B cell (primary cell): ENCODE data around the gene NFYC. TPM values are rescaled to one million over a fixed set of nuclear protein-coding genes. Genes with fewer than 3 reads are reported as not detected.
A peak's percentile ranks its signal among the peaks of the same experiment; 100 is the strongest.

Experiments
- ATAC-seq: fragments of 200-7000 bp; cut with Tn5 transposase; one replicate; pipeline ENCODE4 v1.10.0; 2021; ENCODE audit warnings: low read depth, mild to moderate bottlenecking, moderate number of reproducible peaks, moderate library complexity
- CTCF ChIA-PET: fragments of 350-600 bp; sonication (Branson Sonifier 250); formaldehyde crosslinking; loops from one replicate; lab custom pipeline; 2021; ENCODE audit warnings: antibody characterized with exemption, inconsistent platforms; lab: Charles Lee
- POLR2A ChIA-PET: fragments of 350-600 bp; sonication (Branson Sonifier 250); formaldehyde crosslinking; loops from one replicate; lab custom pipeline; 2021; ENCODE audit warnings: antibody characterized with exemption; lab: Charles Lee
- DNase-seq: peaks from one replicate; pipeline ENCODE4 v3.0.0; 2013
- H2AFZ ChIP-seq: 2 replicates; pipeline ENCODE4 v1.6.1; 2012; ENCODE audit warnings: mild to moderate bottlenecking, low read depth, low read length; ENCODE audit not compliant: insufficient read depth, poor library complexity, severe bottlenecking
- H3K27ac ChIP-seq, 2 donors: 1 replicate in 1 of 2; 2 replicates in 1 of 2; pipeline ENCODE4 v1.5.1; 2012 to 2013; ENCODE audit warnings: low read length in 2 of 2, mild to moderate bottlenecking in 2 of 2, moderate library complexity in 1 of 2
- H3K27me3 ChIP-seq, 4 experiments: fragments of 200-600 bp in 1 of 4; sonication (generic) in 1 of 4; replicated peaks in 1 of 4; 1 replicate in 2 of 4; 2 replicates in 2 of 4; pipeline versions ENCODE4 v1.6.1 to v1.7.0; 2013 to 2016; ENCODE audit warnings: low read length in 3 of 4, mild to moderate bottlenecking in 2 of 4, mixed read lengths in 1 of 4, moderate library complexity in 1 of 4; ENCODE audit not compliant: insufficient read depth in 4 of 4, control insufficient read depth in 3 of 4; ENCODE audit errors: control extremely low read depth in 1 of 4
- H3K36me3 ChIP-seq, 2 experiments: replicated peaks in 1 of 2; 1 replicate in 1 of 2; 2 replicates in 1 of 2; pipeline versions ENCODE4 v1.6.1 to v1.7.1; 2013; ENCODE audit warnings: low read length in 1 of 2; ENCODE audit not compliant: insufficient read depth in 2 of 2, control insufficient read depth in 1 of 2; ENCODE audit errors: control extremely low read depth in 1 of 2, extremely low read depth in 1 of 2
- H3K4me1 ChIP-seq, 2 donors: fragments of 200-600 bp in 1 of 2; sonication (generic) in 1 of 2; 1 replicate in 1 of 2; 2 replicates in 1 of 2; pipeline versions ENCODE4 v1.5.1 to v1.6.1; 2013 to 2017; ENCODE audit warnings: low read length in 2 of 2; ENCODE audit not compliant: control insufficient read depth in 2 of 2, insufficient read depth in 2 of 2
- H3K4me2 ChIP-seq: replicated peaks from 2 replicates; pipeline ENCODE3; 2012; ENCODE audit warnings: mild to moderate bottlenecking, low read depth, low read length; ENCODE audit not compliant: poor library complexity, severe bottlenecking
- H3K4me3 ChIP-seq, 5 experiments: fragments of 200-600 bp in 1 of 5; sonication (generic) in 1 of 5; 1 replicate in 3 of 5; 2 replicates in 2 of 5; pipeline versions ENCODE4 v1.5.1 to v1.7.0; 2011 to 2016; ENCODE audit warnings: low read length in 4 of 5, mild to moderate bottlenecking in 4 of 5, low read depth in 2 of 5, control low read depth in 1 of 5, moderate library complexity in 1 of 5; ENCODE audit not compliant: insufficient read depth in 1 of 5; ENCODE audit errors: control extremely low read depth in 1 of 5, extremely low read depth in 1 of 5
- H3K79me2 ChIP-seq: fragments of 200-600 bp; sonication (generic); one replicate; pipeline ENCODE4 v1.6.0; 2016; ENCODE audit warnings: low read length; ENCODE audit not compliant: control insufficient read depth, insufficient read depth
- H3K9ac ChIP-seq: fragments of 200-600 bp; sonication (generic); 2 replicates; pipeline ENCODE4 v1.6.1; 2017; ENCODE audit warnings: mild to moderate bottlenecking, low read length, moderate library complexity
- H3K9me3 ChIP-seq, 3 donors: one replicate each; pipeline versions ENCODE4 v1.6.1 to v1.7.1; 2013; ENCODE audit warnings: low read length in 2 of 3; ENCODE audit not compliant: control insufficient read depth in 2 of 3, insufficient read depth in 1 of 3; ENCODE audit errors: control extremely low read depth in 1 of 3
- H4K20me1 ChIP-seq: 2 replicates; pipeline ENCODE4 v1.6.0; 2012; ENCODE audit warnings: mild to moderate bottlenecking, low read length; ENCODE audit not compliant: insufficient read depth, control insufficient read depth, poor library complexity, severe bottlenecking
- H3K27ac Mint-ChIP-seq: one replicate; pipeline ENCODE4 v1.8.0; 2021; ENCODE audit warnings: mixed read lengths
- H3K27me3 Mint-ChIP-seq: one replicate; pipeline ENCODE4 v1.8.0; 2021; ENCODE audit warnings: mixed read lengths
- H3K4me1 Mint-ChIP-seq: one replicate; pipeline ENCODE4 v1.8.0; 2021; ENCODE audit warnings: mixed read lengths
- H3K4me3 Mint-ChIP-seq: one replicate; pipeline ENCODE4 v1.8.0; 2021; ENCODE audit warnings: mixed read lengths
- H3K9me3 Mint-ChIP-seq: one replicate; pipeline ENCODE4 v1.8.0; 2022; ENCODE audit warnings: mixed read lengths; ENCODE audit not compliant: insufficient read depth
- EZH2 ChIP-seq: IDR thresholded peaks from 2 replicates; pipeline ENCODE4 v1.6.1; 2012; ENCODE audit warnings: borderline replicate concordance, low read depth, mild to moderate bottlenecking, moderate library complexity, low read length; ENCODE audit not compliant: insufficient read depth, poor library complexity, severe bottlenecking
- WGBS: methylation state at CpG from one replicate; pipeline ENCODE4 v1.1.5; 2013; ENCODE audit warnings: missing lambda C conversion rate; ENCODE audit not compliant: insufficient coverage; 5-methylcytosine and 5-hydroxymethylcytosine counted together
- intact Hi-C: fragments of 100-400 bp; cut with micrococcal nuclease; formaldehyde crosslinking; loops from one replicate; pipeline ENCODE4 v1.10.0; 2022
- polyA plus RNA-seq: library from polyadenylated mRNA; depleted of rRNA; stranded (reverse); fragments of >200 nt; gene quantifications from 2 replicates; pipeline ENCODE4 v1.2.3, GENCODE V29; 2012
- total RNA-seq, 2 donors: library from RNA; stranded (reverse); fragments of 120-200 nt in 1 of 2; gene quantifications; 1 replicate in 1 of 2; 2 replicates in 1 of 2; pipeline versions ENCODE4 v1.2.3 to v1.2.4, GENCODE V29; 2013 to 2022
- TF ChIP-seq, protein P1 (sequence below): fragments of 200-600 bp; IDR thresholded peaks from one replicate; pipeline ENCODE4 v1.8.0; 2022; ENCODE audit warnings: antibody characterized with exemption, mild to moderate bottlenecking

The NFYC gene
- total and polyA plus RNA-seq, 2 donors (not counting 1 experiment from before 2014, with no cell fraction given), result 88.7 to 123 TPM

DNA sequence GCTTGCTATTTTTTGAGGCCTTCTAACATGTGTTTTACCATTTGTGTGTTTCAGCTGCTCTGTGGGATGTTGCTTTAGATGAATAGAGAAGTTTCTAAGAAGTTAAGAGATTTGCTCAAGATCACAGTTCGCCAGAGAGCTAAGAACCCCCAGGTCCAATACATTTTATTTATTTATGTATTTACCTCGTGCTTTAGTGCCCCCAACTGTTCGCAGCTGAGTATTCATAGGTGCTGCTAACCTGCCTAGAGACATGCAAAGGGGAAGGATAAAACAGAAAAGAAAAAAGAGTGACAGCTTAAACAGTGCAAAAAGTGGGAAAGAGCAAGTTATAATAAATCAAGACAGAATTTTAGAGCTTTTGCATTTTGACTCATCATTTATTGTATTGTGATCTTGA, 31.1 kb downstream of the NFYC start:
- H3K9me3 ChIP-seq, result no peaks in the 10 kb centered on the region
- no peaks in the 10 kb centered on the region for H3K27me3 ChIP-seq
- no peak overlapping the region for H3K4me3 Mint-ChIP-seq
- H3K27ac ChIP-seq, result peak overlapping the region in 1 of 2 donors; percentile 35
- H3K4me2 ChIP-seq, result no peak overlapping the region
- H4K20me1 ChIP-seq, result peaks cover 35% of the 10 kb centered on the region
- intact Hi-C loops, result no loop called here
- 80% methylated on average over 1 of the region's 3 CpGs for WGBS
- H3K79me2 ChIP-seq, result peaks cover 99% of the 10 kb centered on the region
- DNase-seq (peak; percentile 38), ATAC-seq (no peak)
- H3K9ac ChIP-seq, result no peak overlapping the region
- TF ChIP-seq, protein P1, sequence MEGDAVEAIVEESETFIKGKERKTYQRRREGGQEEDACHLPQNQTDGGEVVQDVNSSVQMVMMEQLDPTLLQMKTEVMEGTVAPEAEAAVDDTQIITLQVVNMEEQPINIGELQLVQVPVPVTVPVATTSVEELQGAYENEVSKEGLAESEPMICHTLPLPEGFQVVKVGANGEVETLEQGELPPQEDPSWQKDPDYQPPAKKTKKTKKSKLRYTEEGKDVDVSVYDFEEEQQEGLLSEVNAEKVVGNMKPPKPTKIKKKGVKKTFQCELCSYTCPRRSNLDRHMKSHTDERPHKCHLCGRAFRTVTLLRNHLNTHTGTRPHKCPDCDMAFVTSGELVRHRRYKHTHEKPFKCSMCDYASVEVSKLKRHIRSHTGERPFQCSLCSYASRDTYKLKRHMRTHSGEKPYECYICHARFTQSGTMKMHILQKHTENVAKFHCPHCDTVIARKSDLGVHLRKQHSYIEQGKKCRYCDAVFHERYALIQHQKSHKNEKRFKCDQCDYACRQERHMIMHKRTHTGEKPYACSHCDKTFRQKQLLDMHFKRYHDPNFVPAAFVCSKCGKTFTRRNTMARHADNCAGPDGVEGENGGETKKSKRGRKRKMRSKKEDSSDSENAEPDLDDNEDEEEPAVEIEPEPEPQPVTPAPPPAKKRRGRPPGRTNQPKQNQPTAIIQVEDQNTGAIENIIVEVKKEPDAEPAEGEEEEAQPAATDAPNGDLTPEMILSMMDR, result peak; percentile 29
- TF ChIP-seq EZH2, result no peak
- H2AFZ ChIP-seq, result no peak overlapping the region
- ChIA-PET CTCF (interaction anchor here (1.0 to 2.8 kb wide), 14 partner anchors 9 to 190 kb away, joined by 3 to 22 read pairs (median 5); no protein-coding TSS in a partner anchor), POLR2A (interaction anchor here (0.7 to 0.8 kb wide), 2 partner anchors 10 to 48 kb away, joined by 3 to 4 read pairs; no protein-coding TSS in a partner anchor)
- H3K4me3 ChIP-seq, result no peak overlapping the region
- peaks cover 2 to 22% of the 10 kb centered on the region in 2 experiments for H3K36me3 ChIP-seq
- no peaks in the 10 kb centered on the region for H3K27me3 Mint-ChIP-seq
- H3K4me1 ChIP-seq, result peaks cover 8 to 15% of the 10 kb centered on the region in 2 donors
- H3K4me1 Mint-ChIP-seq, result peaks cover 62% of the 10 kb centered on the region
- no peaks in the 10 kb centered on the region for H3K9me3 Mint-ChIP-seq
- peak overlapping the region; percentile 37 for H3K27ac Mint-ChIP-seq

DNA sequence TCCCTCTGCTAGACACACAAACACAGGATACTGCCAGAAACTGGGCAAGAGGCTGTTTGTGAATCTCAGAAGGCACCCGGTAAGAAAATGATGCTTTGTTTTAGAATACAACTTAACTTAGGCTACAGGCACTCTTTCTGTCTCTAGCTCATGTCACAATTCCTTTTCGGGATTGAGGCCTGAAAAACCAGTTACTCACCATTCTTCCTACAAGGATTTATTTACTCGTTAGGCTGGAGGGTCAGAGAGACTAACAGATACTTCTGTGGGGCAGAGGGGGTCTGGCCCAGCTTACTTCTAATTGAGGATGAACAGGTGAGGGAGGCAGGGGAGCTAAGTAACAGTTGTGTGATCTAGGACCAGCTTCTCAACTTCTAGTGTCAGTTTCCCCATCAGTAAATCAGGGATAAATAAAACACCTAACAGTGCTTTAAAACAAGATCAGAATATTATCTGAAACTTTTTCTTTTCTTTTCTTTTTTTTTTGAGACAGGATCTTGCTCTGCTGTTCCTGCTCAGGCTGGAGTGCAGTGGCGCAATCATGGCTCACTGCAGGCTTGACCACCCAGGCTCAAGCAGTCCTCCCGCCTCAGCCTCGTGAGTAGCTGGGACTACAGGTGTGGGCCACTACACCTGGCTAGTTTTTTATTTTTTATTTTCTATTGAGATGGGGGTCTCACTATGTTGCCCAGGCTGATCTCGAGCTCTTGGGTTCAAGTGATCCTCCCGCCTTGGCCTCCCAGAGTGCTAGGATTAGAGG, 31.9 kb downstream of the NFYC start:
- ATAC-seq, result no peak
- Mint-ChIP-seq H3K4me1 (peaks cover 56% of the 10 kb centered on the region), H3K4me3 (no peak overlapping the region), H3K27ac (no peak overlapping the region), H3K9me3 (no peaks in the 10 kb centered on the region), H3K27me3 (no peaks in the 10 kb centered on the region)
- POLR2A ChIA-PET, result interaction anchor here (0.6 to 0.8 kb wide), 2 partner anchors 10 to 131 kb away, joined by 3 to 4 read pairs; no protein-coding TSS in a partner anchor
- H3K4me2 ChIP-seq, result no peak overlapping the region
- peaks cover 43% of the 10 kb centered on the region for H4K20me1 ChIP-seq
- no peak for DNase-seq
- no peak overlapping the region for H3K9ac ChIP-seq
- CTCF ChIA-PET, result interaction anchor here (1.0 to 2.8 kb wide), 15 partner anchors 9 to 191 kb away, joined by 3 to 22 read pairs (median 5); no protein-coding TSS in a partner anchor
- TF ChIP-seq, protein P1, result no peak
- no peak for TF ChIP-seq EZH2
- H3K79me2 ChIP-seq, result peaks cover 99% of the 10 kb centered on the region
- no peak overlapping the region for H2AFZ ChIP-seq
- H3K9me3 ChIP-seq, result no peaks in the 10 kb centered on the region
- H3K27ac ChIP-seq, result no peak overlapping the region
- WGBS, result 100% methylated on average over 2 of the region's 8 CpGs
- peaks cover 8 to 15% of the 10 kb centered on the region in 2 donors for H3K4me1 ChIP-seq
- H3K36me3 ChIP-seq, result peaks cover 2 to 22% of the 10 kb centered on the region in 2 experiments
- no peaks in the 10 kb centered on the region for H3K27me3 ChIP-seq
- intact Hi-C loops, result no loop called here
- H3K4me3 ChIP-seq, result no peak overlapping the region
